Ishikawa (cell line): ENCODE measurements around the gene SAT1.

Source experiments
- CEBPB ChIP-seq: IDR thresholded peaks from 2 replicates; pipeline ENCODE4 v1.6.1; 2012
- CREB1 ChIP-seq: IDR thresholded peaks from 2 replicates; pipeline ENCODE4 v1.6.1; 2012; ENCODE audit warnings: low read depth
- EGR1 ChIP-seq: IDR thresholded peaks from 2 replicates; pipeline ENCODE4 v1.6.1; 2012
- EP300 ChIP-seq: IDR thresholded peaks from 2 replicates; pipeline ENCODE4 v1.6.1; 2012; ENCODE audit warnings: borderline replicate concordance
- FOXM1 ChIP-seq: IDR thresholded peaks from 2 replicates; pipeline ENCODE4 v1.6.1; 2012; ENCODE audit warnings: low read depth, borderline replicate concordance
- NFIC ChIP-seq: IDR thresholded peaks from 2 replicates; pipeline ENCODE4 v1.6.1; 2012
- RAD21 ChIP-seq: IDR thresholded peaks from 2 replicates; pipeline ENCODE4 v1.6.1; 2012; ENCODE audit warnings: low read depth
- TAF1 ChIP-seq: IDR thresholded peaks from 2 replicates; pipeline ENCODE4 v1.6.1; 2012; ENCODE audit warnings: low read depth, mild to moderate bottlenecking
- TCF12 ChIP-seq: IDR thresholded peaks from 2 replicates; pipeline ENCODE4 v1.6.1; 2012; ENCODE audit warnings: low read depth
- TEAD4 ChIP-seq: IDR thresholded peaks from 2 replicates; pipeline ENCODE4 v1.6.1; 2012
- USF1 ChIP-seq: IDR thresholded peaks from 2 replicates; pipeline ENCODE4 v1.6.1; 2012
- YY1 ChIP-seq: IDR thresholded peaks from 2 replicates; pipeline ENCODE4 v1.6.1; 2012; ENCODE audit warnings: low read depth
- ZBTB7A ChIP-seq: IDR thresholded peaks from 2 replicates; pipeline ENCODE4 v1.6.1; 2012; ENCODE audit warnings: low read depth
- TF ChIP-seq, protein P1 (sequence below): IDR thresholded peaks from 2 replicates; pipeline ENCODE4 v1.6.1; 2012; ENCODE audit warnings: low read depth, mild to moderate bottlenecking
- TF ChIP-seq, protein P2 (sequence below): IDR thresholded peaks from 2 replicates; pipeline ENCODE4 v1.6.1; 2012

SAT1 gene

DNA sequence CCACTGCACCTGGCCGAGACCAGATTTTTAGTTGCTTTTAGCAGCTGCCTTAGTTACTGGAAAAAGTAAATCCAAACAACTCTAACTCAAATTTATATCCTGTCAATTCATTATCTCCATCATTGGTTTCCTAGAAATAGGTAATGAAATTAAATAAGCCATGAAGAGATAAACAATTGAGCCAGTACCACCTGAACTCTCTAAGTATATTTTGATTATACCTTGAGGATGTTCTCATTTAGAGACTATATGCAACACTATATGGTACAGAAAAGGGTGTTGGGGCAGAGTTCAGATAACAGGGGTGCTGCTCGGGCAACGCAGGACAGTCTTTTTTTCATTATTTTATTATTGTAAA, 35.0 kb downstream of the SAT1 start:
- TF ChIP-seq TCF12 (no peak), TAF1 (no peak), YY1 (no peak), CREB1 (no peak), EGR1 (no peak), EP300 (no peak), RAD21 (no peak), CEBPB (no peak), NFIC (no peak), TEAD4 (no peak), ZBTB7A (no peak), USF1 (no peak), FOXM1 (no peak)
- TF ChIP-seq, protein P1, sequence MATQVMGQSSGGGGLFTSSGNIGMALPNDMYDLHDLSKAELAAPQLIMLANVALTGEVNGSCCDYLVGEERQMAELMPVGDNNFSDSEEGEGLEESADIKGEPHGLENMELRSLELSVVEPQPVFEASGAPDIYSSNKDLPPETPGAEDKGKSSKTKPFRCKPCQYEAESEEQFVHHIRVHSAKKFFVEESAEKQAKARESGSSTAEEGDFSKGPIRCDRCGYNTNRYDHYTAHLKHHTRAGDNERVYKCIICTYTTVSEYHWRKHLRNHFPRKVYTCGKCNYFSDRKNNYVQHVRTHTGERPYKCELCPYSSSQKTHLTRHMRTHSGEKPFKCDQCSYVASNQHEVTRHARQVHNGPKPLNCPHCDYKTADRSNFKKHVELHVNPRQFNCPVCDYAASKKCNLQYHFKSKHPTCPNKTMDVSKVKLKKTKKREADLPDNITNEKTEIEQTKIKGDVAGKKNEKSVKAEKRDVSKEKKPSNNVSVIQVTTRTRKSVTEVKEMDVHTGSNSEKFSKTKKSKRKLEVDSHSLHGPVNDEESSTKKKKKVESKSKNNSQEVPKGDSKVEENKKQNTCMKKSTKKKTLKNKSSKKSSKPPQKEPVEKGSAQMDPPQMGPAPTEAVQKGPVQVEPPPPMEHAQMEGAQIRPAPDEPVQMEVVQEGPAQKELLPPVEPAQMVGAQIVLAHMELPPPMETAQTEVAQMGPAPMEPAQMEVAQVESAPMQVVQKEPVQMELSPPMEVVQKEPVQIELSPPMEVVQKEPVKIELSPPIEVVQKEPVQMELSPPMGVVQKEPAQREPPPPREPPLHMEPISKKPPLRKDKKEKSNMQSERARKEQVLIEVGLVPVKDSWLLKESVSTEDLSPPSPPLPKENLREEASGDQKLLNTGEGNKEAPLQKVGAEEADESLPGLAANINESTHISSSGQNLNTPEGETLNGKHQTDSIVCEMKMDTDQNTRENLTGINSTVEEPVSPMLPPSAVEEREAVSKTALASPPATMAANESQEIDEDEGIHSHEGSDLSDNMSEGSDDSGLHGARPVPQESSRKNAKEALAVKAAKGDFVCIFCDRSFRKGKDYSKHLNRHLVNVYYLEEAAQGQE = no peak
- TF ChIP-seq, protein P2, sequence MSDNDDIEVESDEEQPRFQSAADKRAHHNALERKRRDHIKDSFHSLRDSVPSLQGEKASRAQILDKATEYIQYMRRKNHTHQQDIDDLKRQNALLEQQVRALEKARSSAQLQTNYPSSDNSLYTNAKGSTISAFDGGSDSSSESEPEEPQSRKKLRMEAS = no peak

DNA sequence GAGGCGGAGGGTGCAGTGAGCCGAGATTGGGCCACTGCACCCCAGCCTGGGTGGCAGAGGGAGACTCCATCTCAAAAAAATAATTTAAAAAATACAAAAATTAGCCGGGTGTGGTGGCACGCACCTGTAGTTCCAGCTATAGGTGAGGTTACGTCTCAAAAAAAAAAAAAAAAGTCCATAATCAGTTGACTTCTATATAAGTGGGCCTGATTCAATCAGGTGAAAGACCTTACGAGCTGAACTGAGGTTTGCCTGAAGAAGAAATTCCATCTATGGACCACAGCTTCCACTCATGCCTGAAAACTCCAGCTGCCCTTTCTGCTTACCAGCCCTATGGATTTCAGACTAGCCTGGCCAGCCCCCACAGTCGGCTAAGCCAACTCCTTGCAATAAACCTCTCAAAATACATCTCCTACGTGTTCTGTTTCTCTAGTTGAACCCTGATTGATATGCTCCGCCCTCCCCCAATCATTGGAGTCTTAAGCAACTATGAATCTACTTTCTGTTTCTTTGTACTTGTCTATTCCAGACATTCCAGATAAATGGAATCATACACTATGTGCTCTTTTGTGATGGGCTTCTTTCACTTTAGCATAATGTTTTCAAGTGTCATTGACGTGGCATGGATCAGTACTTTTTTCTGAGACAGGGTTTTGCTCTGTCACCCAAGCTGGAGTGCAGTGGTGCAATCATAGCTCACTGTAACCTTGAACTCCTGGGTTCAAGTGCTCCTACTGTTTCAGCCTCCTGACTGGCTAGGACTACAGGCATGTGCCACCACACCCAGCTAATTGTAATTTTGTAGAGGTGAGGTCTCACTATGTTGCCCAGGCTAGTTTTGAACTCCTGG, 36.6 kb downstream of the SAT1 start:
- TF ChIP-seq USF1 (no peak), EGR1 (no peak), CREB1 (no peak), TEAD4 (no peak), YY1 (no peak), ZBTB7A (no peak), NFIC (no peak), TAF1 (no peak), FOXM1 (no peak), TCF12 (no peak), CEBPB (no peak), EP300 (no peak)
- TF ChIP-seq, protein P1 = no peak
- TF ChIP-seq, protein P2 = no peak

- TF ChIP-seq FOXM1 (no peak), EP300 (no peak), RAD21 (no peak), CEBPB (no peak), USF1 (no peak), NFIC (no peak), TEAD4 (no peak), CREB1 (no peak), EGR1 (no peak), TCF12 (no peak), YY1 (no peak), TAF1 (no peak), ZBTB7A (no peak)
- TF ChIP-seq, protein P2 = no peak
- TF ChIP-seq, protein P1 = no peak
Observed at GRCh38 chrX:23820235-23820782, 37.3 kb downstream of the SAT1 start.
